Astrocyte (in vitro differentiated cells and primary cell): ENCODE measurements around the gene SIRPB1. TPM values are rescaled to one million over a fixed set of nuclear protein-coding genes. Genes with fewer than 3 reads are reported as not detected.
A peak's percentile ranks its signal among the peaks of the same experiment; 100 is the strongest.

Experiments used
- DNase-seq: peaks from one replicate; pipeline ENCODE4 v3.0.0-alpha.2; 2010; ENCODE audit warnings: low read depth
- FAIRE-seq: peaks from 2 replicates; lab custom pipeline; 2011; peaks lifted over from hg19 to GRCh38; lab: Jason Lieb, UNC
- H2AFZ ChIP-seq: 2 replicates; pipeline ENCODE4 v1.6.0; 2012; ENCODE audit warnings: low read depth, low read length, inconsistent platforms
- H3K27ac ChIP-seq: 2 replicates; pipeline ENCODE4 v1.5.1; 2011; ENCODE audit warnings: low read depth, low read length, inconsistent platforms
- H3K27me3 ChIP-seq: 2 replicates; pipeline ENCODE4 v1.6.0; 2011; ENCODE audit warnings: low read length, inconsistent platforms; ENCODE audit not compliant: insufficient read depth
- H3K36me3 ChIP-seq: 2 replicates; pipeline ENCODE4 v1.5.1; 2011; ENCODE audit warnings: low read length, inconsistent platforms; ENCODE audit not compliant: insufficient read depth
- H3K4me1 ChIP-seq: 2 replicates; pipeline ENCODE4 v1.5.1; 2011; ENCODE audit warnings: low read length, inconsistent platforms; ENCODE audit not compliant: insufficient read depth
- H3K4me2 ChIP-seq: 2 replicates; pipeline ENCODE4 v1.6.0; 2012; ENCODE audit warnings: low read length, inconsistent platforms
- H3K4me3 ChIP-seq: 2 replicates; pipeline ENCODE4 v1.5.1; 2011; ENCODE audit warnings: low read depth, mild to moderate bottlenecking, low read length, inconsistent platforms; ENCODE audit not compliant: insufficient read depth
- H3K79me2 ChIP-seq: 2 replicates; pipeline ENCODE4 v1.6.0; 2012; ENCODE audit warnings: mild to moderate bottlenecking, low read length, inconsistent platforms; ENCODE audit not compliant: insufficient read depth
- H3K9ac ChIP-seq: 2 replicates; pipeline ENCODE4 v1.6.0; 2012; ENCODE audit warnings: mild to moderate bottlenecking, low read length, inconsistent platforms
- H3K9me3 ChIP-seq: 2 replicates; pipeline ENCODE4 v1.5.1; 2012; ENCODE audit warnings: low read depth, mild to moderate bottlenecking, low read length, inconsistent platforms; ENCODE audit not compliant: insufficient read depth
- H4K20me1 ChIP-seq: 2 replicates; pipeline ENCODE4 v1.6.0; 2012; ENCODE audit warnings: low read length, inconsistent platforms; ENCODE audit not compliant: insufficient read depth
- H3K27ac Mint-ChIP-seq: one replicate; pipeline ENCODE4 v1.8.0; 2021; ENCODE audit warnings: mild to moderate bottlenecking, mixed read lengths; ENCODE audit not compliant: unreplicated experiment
- H3K27me3 Mint-ChIP-seq: one replicate; pipeline ENCODE4 v1.8.0; 2021; ENCODE audit warnings: low read depth, mixed read lengths; ENCODE audit not compliant: unreplicated experiment
- H3K36me3 Mint-ChIP-seq: one replicate; pipeline ENCODE4 v1.8.0; 2021; ENCODE audit warnings: low read depth, mixed read lengths; ENCODE audit not compliant: unreplicated experiment
- H3K4me1 Mint-ChIP-seq: one replicate; pipeline ENCODE4 v1.8.0; 2021; ENCODE audit warnings: low read depth, mixed read lengths; ENCODE audit not compliant: unreplicated experiment
- H3K4me3 Mint-ChIP-seq: one replicate; pipeline ENCODE4 v1.8.0; 2021; ENCODE audit warnings: mild to moderate bottlenecking, moderate library complexity, mixed read lengths; ENCODE audit not compliant: unreplicated experiment
- H3K9me3 Mint-ChIP-seq: one replicate; pipeline ENCODE4 v1.8.0; 2021; ENCODE audit warnings: mild to moderate bottlenecking, mixed read lengths; ENCODE audit not compliant: unreplicated experiment
- EZH2 ChIP-seq: IDR thresholded peaks from 2 replicates; pipeline ENCODE4 v1.6.1; 2012; ENCODE audit warnings: mild to moderate bottlenecking, low read length, inconsistent platforms; ENCODE audit not compliant: insufficient read depth
- total RNA-seq: library from RNA; stranded (reverse); gene quantifications from 2 replicates; pipeline ENCODE4 v1.2.1, GENCODE V29; 2021
- TF ChIP-seq, protein P1 (sequence below): IDR thresholded peaks from 2 replicates; pipeline ENCODE4 v1.5.1; 2011; ENCODE audit warnings: low read depth, mild to moderate bottlenecking, inconsistent platforms, low read length, moderate library complexity; ENCODE audit not compliant: insufficient read depth

Gene SIRPB1
- total RNA-seq, 1 donor from 2014 or later = not detected

- no peak overlapping the region for H3K27ac ChIP-seq
- TF ChIP-seq, protein P1, sequence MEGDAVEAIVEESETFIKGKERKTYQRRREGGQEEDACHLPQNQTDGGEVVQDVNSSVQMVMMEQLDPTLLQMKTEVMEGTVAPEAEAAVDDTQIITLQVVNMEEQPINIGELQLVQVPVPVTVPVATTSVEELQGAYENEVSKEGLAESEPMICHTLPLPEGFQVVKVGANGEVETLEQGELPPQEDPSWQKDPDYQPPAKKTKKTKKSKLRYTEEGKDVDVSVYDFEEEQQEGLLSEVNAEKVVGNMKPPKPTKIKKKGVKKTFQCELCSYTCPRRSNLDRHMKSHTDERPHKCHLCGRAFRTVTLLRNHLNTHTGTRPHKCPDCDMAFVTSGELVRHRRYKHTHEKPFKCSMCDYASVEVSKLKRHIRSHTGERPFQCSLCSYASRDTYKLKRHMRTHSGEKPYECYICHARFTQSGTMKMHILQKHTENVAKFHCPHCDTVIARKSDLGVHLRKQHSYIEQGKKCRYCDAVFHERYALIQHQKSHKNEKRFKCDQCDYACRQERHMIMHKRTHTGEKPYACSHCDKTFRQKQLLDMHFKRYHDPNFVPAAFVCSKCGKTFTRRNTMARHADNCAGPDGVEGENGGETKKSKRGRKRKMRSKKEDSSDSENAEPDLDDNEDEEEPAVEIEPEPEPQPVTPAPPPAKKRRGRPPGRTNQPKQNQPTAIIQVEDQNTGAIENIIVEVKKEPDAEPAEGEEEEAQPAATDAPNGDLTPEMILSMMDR = no peak
- TF ChIP-seq EZH2 = no peak
- FAIRE-seq = no peak
- peaks cover 2% of the 10 kb centered on the region for H3K9me3 Mint-ChIP-seq
- H3K4me2 ChIP-seq = no peak overlapping the region
- H3K27ac Mint-ChIP-seq = no peak overlapping the region
- H3K36me3 Mint-ChIP-seq = no peaks in the 10 kb centered on the region
- no peak overlapping the region for H3K4me3 Mint-ChIP-seq
- H4K20me1 ChIP-seq = no peaks in the 10 kb centered on the region
- no peak overlapping the region for H3K9ac ChIP-seq
- H3K79me2 ChIP-seq = no peaks in the 10 kb centered on the region
- H3K27me3 Mint-ChIP-seq = peaks cover 17% of the 10 kb centered on the region
- H3K9me3 ChIP-seq = no peaks in the 10 kb centered on the region
- H3K4me1 Mint-ChIP-seq = peaks cover 2% of the 10 kb centered on the region
- no peak overlapping the region for H2AFZ ChIP-seq
- H3K4me3 ChIP-seq = no peak overlapping the region
- no peaks in the 10 kb centered on the region for H3K27me3 ChIP-seq
- no peaks in the 10 kb centered on the region for H3K36me3 ChIP-seq
- DNase-seq = peak; percentile 22
- no peaks in the 10 kb centered on the region for H3K4me1 ChIP-seq
These were observed 13.7 kb upstream of the SIRPB1 start for GRCh38 chr20:1633535-1633934.

DNA sequence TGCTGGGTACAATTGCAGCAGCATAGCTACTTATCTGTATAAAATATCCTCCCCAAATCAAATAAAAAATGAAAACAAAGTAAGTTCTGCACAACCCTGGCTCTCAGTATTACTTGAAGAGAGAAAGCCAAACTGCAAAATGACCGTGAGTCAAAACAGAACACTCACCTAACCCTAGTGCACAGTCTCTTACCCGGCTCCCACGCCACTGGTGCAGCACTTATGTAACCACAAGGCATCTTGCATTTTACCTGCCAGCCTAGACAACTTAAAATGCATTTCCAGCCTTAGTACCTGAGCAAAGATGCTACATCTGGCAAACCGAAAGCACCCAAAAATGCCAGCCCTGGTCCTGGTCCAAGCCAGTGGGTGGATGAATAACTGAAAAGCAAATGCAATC, 12.4 kb upstream of the SIRPB1 start:
- Histone ChIP-seq H3K9ac (no peak overlapping the region), H3K79me2 (no peaks in the 10 kb centered on the region), H3K27ac (no peak overlapping the region), H3K4me3 (no peak overlapping the region), H2AFZ (no peak overlapping the region), H3K9me3 (no peaks in the 10 kb centered on the region), H3K4me2 (no peak overlapping the region), H3K4me1 (no peaks in the 10 kb centered on the region), H3K27me3 (no peaks in the 10 kb centered on the region), H3K36me3 (no peaks in the 10 kb centered on the region), H4K20me1 (no peaks in the 10 kb centered on the region)
- TF ChIP-seq, protein P1 = no peak
- no peak for DNase-seq
- no peak for FAIRE-seq
- Mint-ChIP-seq H3K27me3 (peaks cover 24% of the 10 kb centered on the region), H3K9me3 (peaks cover 2% of the 10 kb centered on the region), H3K4me1 (peaks cover 2% of the 10 kb centered on the region), H3K36me3 (no peaks in the 10 kb centered on the region), H3K4me3 (no peak overlapping the region), H3K27ac (no peak overlapping the region)

DNA sequence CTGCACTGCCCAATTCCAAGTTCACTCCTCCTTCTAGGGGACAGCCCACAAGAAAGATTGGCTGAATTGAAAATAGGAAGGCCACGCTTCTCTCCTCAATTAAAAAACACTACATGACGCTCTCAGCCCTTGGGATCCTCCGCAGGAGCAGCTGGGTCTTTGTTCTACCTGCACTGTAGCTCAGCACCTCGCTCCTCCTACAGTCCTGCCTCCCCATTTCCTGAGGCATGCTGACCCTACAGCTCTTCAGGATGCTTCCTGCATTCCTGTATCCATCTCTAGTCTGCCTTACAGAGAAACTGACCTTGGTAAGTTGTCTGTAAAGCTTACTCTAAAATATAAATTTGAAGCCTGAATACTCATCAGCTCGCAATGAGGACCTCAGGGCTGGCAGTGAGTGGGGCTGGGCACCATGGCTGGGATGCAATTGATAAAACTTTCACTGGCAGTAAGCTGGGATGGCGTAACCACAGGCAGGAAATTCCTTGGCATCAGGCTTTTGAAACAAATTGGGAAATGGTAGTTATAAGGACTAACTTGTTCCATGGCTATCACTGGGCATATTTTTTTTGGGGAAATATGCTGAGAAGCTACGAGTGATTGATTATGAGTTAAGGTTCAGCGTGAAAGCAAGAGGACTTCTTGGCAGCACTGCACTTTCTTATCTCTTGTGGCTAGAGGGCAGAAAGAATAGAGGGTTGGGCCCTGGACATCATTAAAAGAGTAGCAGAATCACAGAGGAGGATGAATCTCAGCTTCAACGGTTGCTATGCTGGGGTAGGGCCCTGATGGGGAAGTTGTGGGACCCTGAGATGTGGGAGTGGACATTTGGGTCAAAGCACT, 11.7 kb upstream of the SIRPB1 start:
- FAIRE-seq (no peak), DNase-seq (peak; percentile 57)
- no peak overlapping the region for H3K4me3 Mint-ChIP-seq
- Histone ChIP-seq H3K27me3 (no peaks in the 10 kb centered on the region), H3K79me2 (no peaks in the 10 kb centered on the region), H2AFZ (no peak overlapping the region), H3K9ac (no peak overlapping the region), H3K4me2 (no peak overlapping the region), H3K36me3 (no peaks in the 10 kb centered on the region), H3K4me1 (no peaks in the 10 kb centered on the region), H3K27ac (no peak overlapping the region), H3K4me3 (no peak overlapping the region), H4K20me1 (no peaks in the 10 kb centered on the region), H3K9me3 (no peaks in the 10 kb centered on the region)
- H3K27ac Mint-ChIP-seq = no peak overlapping the region
- peaks cover 2% of the 10 kb centered on the region for H3K9me3 Mint-ChIP-seq
- no peaks in the 10 kb centered on the region for H3K36me3 Mint-ChIP-seq
- TF ChIP-seq EZH2 = no peak
- TF ChIP-seq, protein P1 = no peak
- peaks cover 26% of the 10 kb centered on the region for H3K27me3 Mint-ChIP-seq
- H3K4me1 Mint-ChIP-seq = peaks cover 2% of the 10 kb centered on the region
